Ovary (tissue), 3 donors: ENCODE results near the gene DAAM2.

Source experiments
- EP300 ChIP-seq: sonication (generic); formaldehyde crosslinking; IDR thresholded peaks from one replicate; pipeline ENCODE4 v1.6.1; 2017; ENCODE audit warnings: antibody characterized with exemption
- POLR2A ChIP-seq: fragments of 450-650 bp; IDR thresholded peaks from one replicate; pipeline ENCODE4 v1.6.1; 2017; ENCODE audit warnings: antibody characterized with exemption, mild to moderate bottlenecking, moderate library complexity
- TF ChIP-seq, protein P1 (sequence below), 3 donors: fragments of 450-650 bp in 2 of 3; fragments of 200-600 bp in 1 of 3; IDR thresholded peaks; one replicate each; pipeline versions ENCODE4 v1.5.1 to v1.8.0; 2016 to 2022; ENCODE audit warnings: antibody characterized with exemption in 3 of 3, mild to moderate bottlenecking in 1 of 3
- donor health status: DM: no; HTN: no; CAD: no.

DNA sequence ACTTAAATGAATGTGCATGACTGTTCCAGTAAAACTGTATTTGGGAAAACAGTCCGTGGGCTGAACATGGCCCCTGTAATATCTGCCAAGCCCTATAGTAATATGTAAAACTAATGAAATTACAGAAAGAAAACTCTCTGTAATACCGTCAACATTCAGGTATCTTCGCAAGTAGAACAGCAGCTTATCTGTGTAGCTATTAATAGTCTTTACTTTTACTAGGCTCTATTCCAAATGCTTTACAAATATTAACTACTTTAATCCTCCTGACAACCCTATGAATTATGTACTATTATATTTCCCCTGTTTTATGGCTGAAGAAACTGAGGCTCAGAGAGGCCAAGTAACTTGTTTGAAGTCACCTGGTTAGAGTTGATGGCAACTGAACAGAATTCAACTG lies 57.1 kb downstream of the DAAM2 start:
- TF ChIP-seq POLR2A, result no peak
- TF ChIP-seq, protein P1, sequence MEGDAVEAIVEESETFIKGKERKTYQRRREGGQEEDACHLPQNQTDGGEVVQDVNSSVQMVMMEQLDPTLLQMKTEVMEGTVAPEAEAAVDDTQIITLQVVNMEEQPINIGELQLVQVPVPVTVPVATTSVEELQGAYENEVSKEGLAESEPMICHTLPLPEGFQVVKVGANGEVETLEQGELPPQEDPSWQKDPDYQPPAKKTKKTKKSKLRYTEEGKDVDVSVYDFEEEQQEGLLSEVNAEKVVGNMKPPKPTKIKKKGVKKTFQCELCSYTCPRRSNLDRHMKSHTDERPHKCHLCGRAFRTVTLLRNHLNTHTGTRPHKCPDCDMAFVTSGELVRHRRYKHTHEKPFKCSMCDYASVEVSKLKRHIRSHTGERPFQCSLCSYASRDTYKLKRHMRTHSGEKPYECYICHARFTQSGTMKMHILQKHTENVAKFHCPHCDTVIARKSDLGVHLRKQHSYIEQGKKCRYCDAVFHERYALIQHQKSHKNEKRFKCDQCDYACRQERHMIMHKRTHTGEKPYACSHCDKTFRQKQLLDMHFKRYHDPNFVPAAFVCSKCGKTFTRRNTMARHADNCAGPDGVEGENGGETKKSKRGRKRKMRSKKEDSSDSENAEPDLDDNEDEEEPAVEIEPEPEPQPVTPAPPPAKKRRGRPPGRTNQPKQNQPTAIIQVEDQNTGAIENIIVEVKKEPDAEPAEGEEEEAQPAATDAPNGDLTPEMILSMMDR (IDR thresholded peaks at IDR 0.05), result no peak
- TF ChIP-seq EP300, result no peak
